ENCODE results near the gene G3BP2.

DNA sequence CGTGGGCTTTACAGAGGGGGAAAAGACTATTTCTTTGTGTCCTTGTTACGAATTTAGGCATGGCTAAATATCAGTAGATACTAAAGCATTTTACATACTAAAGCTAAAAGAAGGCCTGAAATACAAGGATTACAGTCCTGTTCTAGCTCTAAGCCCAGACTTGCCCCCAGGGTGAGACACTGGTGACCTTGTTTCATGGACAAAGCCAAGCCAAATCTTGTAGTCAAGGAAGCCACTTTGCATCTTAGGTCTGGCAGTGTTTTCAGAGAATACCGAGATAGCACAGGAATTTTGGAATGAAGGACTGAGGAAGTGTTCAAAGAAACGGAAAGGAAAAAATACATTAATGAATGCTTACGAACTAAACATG, 733 bp upstream of the G3BP2 start:
- TF ChIP-seq POLR2A (IDR thresholded peaks at IDR 0.05; ENCODE audit: extremely low read depth, insufficient read length) (no peak), MYC (IDR thresholded peaks at IDR 0.05; ENCODE audit: low read depth, low read length) (no peak)
- TF ChIP-seq, protein P1, sequence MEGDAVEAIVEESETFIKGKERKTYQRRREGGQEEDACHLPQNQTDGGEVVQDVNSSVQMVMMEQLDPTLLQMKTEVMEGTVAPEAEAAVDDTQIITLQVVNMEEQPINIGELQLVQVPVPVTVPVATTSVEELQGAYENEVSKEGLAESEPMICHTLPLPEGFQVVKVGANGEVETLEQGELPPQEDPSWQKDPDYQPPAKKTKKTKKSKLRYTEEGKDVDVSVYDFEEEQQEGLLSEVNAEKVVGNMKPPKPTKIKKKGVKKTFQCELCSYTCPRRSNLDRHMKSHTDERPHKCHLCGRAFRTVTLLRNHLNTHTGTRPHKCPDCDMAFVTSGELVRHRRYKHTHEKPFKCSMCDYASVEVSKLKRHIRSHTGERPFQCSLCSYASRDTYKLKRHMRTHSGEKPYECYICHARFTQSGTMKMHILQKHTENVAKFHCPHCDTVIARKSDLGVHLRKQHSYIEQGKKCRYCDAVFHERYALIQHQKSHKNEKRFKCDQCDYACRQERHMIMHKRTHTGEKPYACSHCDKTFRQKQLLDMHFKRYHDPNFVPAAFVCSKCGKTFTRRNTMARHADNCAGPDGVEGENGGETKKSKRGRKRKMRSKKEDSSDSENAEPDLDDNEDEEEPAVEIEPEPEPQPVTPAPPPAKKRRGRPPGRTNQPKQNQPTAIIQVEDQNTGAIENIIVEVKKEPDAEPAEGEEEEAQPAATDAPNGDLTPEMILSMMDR (IDR thresholded peaks at IDR 0.05; ENCODE audit: low read depth, low read length) = no peak
